ENCODE measurements around the gene GPBP1L1.
"Not testable (repeated sequence)": the region's sequence is repeated elsewhere in the genome, so short reads cannot be mapped to it uniquely, and the experiment has no call there.

Gene GPBP1L1

DNA sequence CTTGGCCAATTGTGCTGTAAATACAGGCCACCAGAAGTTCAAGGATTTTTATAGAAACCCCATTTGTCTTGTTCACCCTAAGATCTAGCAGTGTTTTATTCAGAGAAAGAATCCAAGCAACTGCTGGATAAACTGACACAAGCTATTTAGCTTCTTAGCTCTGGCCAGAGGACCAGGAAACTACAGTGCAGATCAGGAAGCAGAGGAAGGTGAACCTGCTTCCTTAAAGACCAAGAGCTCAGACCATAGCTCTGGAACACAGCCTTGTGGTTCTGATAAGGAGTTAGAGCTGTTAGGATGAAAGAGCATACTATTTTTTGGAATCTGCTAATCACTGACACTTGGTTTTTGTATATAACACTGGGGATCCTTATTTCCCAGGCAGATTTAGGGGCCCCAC, 57.3 kb downstream of the GPBP1L1 start:
- DNase-seq, result no peak

DNA sequence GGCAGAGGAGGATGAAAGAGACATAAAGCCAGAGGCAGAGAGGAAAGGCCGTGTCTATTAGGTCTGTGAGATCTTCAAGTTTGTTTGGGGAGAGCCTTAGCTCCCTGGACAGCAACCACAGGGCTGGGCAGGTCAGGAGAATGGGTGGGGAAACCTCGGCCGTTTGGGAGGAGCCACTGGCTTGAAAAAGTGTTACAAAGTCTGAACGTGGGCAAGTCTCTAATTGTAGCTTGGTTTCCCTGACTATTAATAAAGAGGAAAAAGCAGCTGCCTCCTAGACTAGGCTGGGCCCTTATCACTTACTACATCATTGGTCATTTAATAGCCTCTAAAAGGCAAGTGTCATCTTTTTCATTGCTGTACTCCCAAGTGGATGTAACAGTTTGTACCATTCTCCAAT, 62.4 kb downstream of the GPBP1L1 start, which contains the start of gene CCDC17:
Gene CCDC17, minus strand, starts transcription at position 83 of the 400 bp plus-strand sequence. CDS start 145 bp downstream, outside the sequence.
- DNase-seq, result no peak

DNA sequence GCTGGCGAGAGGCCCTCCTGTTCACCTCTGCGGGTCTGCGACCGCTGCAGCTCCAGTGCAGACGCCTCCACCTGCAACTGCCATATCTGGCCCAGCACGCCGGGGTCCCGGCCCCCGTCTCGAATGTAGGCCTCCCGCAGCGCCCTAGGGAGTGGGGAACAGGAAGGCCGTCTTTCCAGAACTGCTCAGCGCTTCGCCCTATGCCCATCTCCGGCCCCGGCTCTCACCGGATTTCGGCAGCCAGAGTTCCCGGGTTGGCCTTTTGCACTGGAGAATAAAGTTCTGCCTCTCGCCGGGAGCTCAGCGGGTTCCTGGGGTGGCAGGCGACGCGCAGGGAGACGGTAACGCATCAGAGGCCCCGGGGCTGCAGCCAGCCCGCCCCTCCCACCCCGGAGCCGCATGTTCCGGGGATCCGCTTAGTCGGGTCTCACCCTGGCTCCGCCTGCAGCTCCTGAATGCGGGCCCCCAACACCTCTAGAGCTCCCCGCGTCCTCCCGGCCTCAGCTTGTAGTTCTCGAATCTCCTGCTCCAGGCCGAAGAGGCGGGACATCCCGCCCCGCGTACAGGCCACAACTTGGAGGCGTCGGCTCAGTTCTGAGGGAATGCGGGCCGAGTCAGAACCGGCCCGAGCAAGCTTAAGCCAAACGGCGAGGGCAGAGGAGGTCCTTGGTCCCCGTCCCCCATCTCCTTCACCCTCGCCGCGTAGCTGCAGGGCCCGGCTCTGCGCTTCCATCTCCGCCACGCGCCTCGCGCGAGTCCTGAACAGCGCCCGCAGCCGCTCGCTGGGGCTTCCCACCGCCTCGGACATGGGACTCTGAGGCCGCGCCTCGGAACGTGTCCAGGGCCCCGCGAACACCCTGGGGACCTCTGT, 63.6 kb downstream of the GPBP1L1 start:
- DNase-seq, result no peak

DNA sequence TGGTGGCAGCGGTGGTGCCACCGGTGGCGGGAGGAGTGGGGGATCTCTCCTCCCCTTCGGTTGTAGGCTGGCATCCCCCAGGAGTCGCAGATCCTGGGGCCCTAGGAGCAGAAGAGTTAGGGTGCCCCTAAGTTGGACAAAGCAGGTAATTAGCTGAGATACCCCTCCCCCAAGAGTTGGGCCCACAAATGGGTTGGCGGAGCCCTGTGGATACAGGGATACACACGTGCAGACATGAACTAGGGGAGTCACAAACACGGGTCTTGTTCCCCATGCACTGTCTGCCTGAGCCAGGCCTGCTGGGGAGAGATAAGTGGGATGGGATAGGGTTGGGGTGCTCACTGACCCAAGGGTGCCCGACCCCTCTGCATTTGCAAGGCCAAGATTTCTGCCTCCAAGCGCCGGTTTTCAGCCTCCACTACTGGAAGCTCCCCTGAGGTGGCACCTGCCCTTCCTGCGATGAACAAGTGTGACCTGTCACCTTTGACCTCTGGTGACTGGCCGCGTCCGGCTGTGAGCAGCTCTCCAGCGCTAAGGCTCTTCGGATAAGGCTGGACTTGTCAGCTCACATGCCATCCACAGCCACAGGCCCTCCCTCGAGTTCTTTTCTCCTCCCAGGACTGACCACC, 64.3 kb downstream of the GPBP1L1 start:
- DNase-seq, result no peak

DNA sequence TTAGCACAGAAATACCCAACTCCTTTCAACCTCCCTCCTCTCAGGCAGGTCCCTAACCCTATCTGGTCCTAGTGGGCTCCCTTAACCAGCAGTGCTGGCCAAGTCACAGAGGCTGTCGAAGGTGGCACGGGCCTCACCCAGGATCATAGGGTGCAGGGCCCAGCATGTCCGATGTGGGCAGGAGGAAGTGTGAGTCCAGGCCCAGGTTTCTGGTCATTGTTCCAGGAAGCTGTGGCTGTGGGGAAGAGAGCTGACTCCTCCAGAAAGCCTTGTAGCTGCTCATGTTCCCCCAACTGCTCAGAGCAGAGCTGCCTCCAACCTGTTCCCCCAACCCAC, 64.9 kb downstream of the GPBP1L1 start:
- DNase-seq, result no peak

DNA sequence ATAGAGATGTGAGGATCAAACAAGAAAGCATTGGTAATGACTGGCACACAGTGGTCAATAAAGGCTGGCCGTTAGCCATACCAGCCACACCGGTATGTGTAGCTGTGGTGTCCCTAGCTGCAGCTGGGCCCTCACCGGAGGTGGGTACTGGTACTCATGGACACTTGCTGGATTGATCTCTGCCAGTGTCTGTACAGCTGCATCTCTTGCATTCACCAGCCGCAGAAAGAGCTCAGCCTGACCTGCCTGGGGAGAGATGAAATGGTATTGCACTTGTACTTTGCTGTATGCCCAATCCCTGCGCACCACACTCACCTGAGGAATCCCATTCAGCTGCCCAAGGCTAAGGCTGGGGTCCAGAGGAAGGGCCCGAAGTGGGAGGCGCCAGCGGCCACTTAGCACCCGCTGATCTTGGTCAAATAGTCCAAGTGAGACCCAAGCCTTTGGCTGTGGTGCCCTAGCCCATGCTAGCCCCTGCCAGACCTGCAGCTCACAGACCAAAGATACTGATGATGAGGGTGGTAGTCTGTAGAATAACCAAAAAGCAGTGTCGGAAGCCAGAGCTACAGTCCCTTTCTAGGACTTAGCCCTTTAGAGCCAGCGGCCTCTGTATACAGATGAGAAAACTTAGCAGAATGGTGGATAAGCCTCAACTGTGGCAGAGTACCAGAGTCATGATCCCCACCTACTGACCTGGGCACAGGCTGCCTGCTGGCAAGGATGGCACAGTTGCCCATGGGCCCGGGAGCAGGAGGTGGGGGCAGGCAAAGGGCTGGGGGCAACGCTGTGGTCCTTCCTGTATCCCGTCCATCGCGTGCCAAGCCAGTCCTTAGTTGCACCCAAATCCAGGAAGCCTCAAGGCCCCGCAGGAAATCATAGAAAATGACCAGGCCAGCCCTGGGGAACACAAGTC, 65.5 kb downstream of the GPBP1L1 start:
- DNase-seq, result no peak

DNA sequence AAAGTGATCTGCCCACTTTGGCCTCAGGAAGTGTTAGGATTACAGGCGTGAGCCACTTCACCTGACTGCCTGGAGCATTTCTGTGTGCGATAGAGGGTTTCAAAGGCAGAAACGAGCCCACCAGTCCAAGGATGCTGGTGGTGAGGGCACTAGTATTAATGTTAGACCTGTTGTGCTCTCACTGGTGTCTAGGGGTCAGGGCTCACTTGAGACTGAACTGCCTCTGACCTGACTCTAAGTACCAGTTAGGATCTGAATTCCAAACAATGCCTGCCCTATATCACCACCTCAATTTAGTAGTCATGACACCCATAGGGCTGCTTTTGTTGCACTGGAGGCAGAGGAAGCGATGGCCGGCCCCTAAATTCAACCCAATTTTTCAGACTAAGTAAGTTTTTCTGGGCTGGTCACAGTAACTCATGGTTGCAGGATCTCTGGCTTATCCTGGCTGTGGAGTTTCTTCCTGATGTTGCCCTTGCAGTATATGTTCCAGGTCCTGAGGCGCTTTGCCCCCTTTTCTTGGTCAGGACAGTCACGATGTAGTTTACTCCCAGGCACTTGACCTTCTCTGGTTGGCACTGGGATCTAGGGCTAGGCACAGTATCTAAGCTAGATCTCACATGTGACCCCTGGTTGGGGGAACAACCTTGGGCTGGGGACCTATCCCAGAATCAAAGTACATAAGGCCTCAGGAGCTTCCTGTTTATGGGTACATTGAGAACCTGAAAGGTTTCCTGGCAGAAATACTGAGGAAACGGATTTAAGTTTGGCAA, 67.0 kb downstream of the GPBP1L1 start:
- DNase-seq, result no peak

DNA sequence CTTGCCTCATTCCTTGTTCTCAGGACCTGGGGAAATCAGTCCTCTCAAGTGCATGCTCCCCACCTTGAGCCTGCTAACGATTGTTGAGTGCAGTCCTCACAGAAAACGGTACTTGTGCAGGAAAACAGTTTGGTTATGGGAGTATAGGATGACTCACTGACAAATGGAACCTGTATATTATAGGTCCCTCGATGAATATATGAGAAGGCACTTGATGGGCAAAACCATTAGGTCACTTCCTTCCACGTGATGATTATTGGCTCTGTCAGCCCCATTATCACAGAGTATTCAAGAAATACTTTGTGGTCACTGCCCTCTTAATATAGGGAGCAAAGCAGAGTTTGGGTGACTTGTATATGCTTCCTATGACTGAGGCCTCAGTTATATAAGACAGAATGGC, 68.7 kb downstream of the GPBP1L1 start:
- no peak for DNase-seq

DNA sequence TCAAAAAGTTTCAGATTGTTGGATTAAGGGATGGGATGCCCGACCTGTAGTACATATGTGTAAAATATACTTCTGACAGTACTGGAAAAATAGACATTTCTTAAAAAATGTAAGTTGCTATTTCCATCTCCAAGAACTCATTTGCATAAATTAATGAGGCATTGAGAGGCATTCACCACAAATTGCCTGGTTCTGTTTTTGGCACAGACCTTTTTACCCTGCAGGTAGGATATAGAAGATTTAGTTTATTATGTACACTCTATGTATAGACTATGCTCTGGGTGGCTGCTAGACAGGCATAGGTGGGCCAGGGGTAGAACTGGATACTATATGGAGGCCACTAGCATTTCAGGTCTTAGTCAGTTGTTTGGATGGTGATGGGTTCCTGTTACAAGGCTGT, 70.4 kb downstream of the GPBP1L1 start:
- no peak for DNase-seq

DNA sequence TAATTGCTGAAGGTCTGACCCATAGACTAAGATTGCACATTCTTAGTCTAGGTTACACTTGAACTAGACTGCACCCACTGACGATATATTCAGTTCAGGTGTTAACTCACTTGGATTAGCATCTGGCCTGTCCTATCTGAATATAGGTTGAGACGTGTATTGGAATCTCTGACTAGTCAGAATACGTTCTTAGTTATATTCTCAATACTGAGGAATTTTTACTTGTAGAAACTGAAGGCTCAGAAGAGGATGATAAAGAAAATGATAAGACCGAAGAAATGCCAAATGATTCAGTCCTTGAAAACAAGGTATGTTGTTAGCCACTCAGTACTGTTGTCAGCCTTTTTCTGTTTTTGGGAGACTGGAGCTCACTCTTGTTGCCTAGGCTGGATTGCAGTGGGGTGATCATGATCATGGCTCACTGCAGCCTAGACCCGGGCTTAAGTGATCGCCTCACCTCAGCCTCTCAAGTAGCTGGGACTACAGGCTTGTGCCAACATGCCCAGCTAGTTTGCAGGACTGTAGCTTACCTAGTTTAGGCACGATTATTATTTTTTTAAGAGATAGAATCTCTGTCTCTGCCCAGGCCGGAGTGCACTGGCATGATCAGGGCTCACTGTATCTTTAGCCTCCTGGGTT, 73.3 kb downstream of the GPBP1L1 start:
- no peak for DNase-seq

DNA sequence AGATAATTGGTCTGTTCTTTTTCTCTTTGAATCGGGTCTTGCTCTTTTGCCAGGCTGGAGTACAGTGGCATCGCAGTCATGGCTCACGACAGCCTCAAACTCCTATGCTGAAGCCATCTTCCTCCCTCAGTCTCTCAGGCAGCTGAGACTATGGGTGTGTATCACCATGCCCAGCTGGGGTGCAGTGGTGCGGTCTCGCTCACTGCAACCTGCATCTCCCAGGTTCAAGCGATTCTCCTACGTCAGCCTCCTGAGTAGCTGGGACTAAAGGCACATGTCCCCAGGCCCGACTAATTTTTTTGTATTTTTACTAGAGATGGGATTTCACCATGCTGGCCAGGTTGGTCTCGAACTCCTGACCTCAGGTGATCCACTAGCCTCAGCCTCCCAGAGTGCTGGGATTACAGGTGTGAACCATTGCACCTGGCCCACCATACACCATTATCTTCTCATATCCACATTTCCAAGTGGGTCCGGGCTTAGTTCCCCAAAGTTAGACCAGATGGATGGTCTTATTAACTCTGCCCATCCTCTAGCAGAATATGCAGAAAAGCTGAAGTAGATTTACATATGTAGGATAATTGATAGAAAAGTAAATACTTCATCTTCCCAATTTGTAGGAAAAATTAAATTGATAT, 75.6 kb downstream of the GPBP1L1 start:
- no peak for DNase-seq

DNA sequence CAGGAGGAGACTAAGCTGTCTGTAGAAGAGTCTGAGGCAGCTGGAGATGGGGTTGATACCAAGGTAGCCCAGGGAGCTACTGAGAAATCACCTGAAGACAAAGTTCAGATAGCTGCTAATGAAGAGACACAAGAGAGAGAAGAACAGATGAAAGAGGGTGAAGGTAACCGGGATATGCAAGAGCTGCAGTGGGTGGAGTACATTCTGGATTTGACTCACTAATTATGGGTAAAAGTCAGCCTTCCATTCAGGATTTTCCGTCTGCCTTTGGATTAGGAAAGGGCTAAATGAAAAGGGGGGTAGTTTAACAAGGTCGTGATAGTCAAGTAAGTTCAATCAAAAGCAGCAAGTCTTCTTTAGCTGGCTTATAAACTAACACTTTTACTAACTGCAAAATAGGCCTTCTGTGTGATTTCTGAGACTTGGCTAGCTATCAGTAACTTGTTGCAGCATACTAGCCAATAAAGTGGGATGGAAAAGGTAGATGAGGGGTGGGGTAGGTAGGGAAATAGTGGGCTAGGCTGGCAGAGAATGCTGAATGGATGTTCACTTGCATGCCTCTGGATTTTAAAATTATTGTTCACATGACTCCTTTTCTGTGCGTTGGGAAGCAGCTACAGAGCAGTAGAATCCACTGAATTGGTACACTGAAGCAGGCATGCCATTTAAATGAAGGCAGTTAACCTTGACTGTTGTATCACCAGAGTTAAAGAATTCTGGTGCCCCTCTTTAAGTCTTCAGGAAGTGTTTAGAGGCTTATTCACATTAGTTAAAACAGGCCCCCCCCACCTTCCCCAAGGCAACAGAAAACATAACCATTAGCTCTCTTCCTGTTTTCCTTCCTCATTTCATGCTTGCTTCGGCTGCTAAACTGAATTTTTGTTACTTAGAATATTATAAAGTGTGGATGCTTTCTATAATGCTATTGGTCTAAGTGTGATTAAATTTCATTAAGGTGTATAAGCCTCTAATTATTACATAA, 77.9 kb downstream of the GPBP1L1 start:
- no peak for DNase-seq

DNA sequence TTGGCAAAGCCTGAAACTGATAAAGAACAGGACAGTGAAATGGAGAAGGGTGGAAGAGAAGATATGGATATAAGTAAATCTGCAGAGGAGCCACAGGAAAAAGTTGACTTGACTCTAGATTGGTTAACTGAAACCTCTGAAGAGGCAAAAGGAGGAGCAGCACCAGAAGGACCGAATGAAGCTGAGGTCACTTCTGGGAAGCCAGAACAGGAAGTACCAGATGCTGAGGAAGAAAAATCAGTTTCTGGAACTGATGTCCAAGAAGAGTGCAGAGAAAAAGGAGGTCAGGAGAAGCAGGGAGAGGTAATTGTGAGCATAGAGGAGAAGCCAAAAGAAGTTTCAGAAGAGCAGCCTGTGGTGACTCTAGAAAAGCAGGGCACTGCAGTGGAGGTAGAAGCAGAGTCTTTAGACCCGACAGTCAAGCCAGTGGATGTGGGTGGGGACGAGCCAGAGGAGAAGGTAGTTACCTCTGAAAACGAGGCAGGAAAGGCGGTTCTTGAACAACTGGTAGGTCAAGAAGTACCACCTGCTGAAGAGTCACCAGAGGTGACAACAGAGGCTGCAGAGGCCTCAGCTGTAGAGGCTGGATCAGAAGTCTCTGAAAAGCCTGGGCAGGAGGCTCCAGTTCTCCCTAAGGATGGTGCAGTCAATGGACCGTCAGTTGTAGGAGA, 78.8 kb downstream of the GPBP1L1 start:
- DNase-seq, result no peak

DNA sequence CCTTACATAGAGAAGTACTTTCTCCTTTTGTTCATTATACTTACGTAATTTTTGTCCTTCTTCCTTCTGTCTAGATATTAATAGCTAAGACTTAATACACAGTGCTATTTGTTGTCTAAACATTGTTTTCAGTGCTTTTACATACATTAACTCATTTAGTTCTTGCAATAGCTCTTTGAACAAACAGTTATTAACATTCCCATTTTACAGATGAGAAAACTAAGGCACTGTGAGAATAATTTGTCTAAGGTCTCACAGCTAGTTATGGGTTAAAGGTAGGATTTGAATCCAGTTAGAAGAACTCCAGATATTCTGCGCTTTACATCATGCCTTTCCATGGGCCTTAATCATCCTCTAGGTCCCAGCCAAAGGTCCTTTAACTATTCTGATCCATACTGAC, 82.1 kb downstream of the GPBP1L1 start:
- DNase-seq, result no peak

DNA sequence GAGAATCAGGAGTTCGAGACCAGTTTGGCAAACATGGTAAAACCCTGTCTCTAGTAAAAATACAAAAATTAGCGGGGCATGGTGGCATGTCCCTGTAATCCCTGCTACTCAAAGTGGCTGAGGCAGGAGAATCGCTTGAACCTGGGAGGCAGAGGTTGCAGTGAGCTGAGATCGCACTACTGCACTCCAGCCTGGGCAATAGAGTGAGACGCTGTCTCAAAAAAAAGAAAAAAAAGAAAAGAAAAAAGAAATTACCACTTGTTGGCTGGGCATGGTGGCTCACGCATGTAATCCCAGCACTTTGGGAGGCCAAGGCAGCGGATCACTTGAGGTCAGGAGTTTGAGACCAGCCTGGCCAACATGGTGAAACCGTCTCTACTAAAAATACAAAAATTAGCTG, 89.6 kb downstream of the GPBP1L1 start:
- DNase-seq, result not testable (repeated sequence)

DNA sequence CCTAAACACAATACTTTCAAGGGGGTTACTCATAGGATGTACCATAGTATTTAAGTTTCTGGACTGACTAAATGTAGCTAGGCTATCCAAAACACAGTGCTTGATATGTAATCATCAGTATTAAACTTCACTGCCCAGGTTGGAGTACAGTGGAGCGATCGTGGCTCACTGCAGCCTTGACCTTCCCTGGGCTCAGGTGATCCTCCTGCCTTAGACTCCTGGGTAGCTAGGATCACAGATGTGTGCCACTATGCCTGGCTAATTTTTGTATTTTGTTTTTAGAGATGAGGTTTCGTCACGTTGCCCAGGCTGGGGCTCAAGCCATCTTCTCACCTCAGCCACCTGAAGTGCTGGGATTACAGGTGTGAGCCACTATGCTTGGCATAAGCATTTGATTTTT, 91.9 kb downstream of the GPBP1L1 start:
- DNase-seq, result no peak

DNA sequence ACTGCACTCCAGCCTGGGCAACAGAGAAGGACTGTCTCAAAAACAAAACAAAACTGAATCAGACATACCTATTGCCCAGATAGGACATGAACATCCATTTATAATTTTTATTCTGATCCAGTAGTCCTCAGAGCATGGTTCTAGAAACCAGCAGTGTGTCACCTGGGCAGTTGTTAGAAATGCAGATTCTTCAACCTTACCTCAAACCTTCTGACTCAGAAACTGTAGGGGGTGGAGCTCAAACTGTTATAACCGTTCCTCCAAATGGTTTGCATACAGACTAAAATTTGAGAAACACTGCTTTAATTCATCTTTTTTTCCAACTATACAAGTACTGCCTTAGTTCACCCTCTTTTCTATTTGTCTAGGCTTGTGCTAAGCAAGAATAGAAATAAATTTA, 96.5 kb downstream of the GPBP1L1 start:
- no peak for DNase-seq

DNA sequence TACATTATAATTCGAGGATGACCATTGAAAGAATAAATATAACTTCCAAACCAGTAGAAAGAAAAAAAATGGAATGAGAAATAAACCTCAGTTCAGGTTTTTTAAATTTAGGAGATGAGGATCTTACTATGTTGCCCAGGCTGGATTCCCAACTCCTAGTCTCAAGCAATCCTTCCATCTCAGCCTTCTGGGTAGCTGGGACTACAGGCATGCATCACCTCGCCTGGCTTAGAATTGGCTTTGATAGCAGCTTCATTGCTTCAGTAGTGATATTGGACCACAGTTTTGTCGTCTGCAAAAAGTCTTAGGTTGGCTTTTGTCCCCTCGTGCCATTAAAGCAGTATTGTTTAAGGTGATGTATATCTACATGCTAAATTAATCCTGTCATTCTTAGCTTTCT, 99.6 kb downstream of the GPBP1L1 start:
- no peak for DNase-seq

DNA sequence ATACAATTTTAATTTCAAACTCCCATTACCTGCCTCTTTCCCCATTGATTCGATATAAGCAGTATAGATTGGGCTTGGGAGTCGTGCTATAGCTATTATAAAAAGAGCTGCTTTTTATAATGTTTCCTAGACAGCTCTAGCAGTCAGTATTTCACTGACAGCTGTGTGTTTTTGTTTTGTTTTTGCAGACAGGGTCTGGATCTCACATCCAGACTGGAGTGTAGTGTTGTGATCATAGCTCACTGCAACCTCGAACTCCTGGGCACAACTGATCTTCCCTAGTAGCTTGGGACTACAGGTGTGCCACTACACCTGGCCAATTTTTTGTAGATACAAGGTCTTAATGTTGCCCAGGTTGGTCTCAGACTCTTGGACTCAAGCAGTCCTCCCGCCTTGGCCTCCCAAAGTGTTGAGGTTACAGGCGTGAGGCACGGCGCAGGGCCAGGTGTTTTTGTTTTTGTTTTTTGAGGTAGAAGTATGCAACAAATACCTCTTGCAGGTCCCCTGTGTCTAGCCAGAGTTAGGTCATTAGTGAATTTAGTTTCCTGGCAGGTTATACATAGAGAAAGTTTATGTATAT, 100.7 kb downstream of the GPBP1L1 start:
- no peak for DNase-seq

DNA sequence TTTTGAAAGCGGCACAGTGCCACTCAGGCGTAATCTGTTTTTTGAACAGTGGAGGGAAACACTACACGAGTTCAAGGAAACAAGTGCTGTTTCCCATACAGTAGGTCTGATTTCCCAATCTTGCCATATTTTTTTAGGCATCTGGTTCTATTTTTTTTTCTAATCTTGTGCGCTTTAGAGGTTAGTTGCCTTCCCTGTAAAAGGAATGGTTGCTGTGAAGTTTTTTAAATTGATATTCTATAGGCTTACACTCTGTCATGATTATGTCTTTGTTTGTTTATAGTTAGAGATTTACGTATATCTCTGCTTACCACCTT, 101.3 kb downstream of the GPBP1L1 start:
- DNase-seq, result no peak
